ENCODE measurements around the gene CRLF2. TPM values are rescaled to one million over a fixed set of nuclear protein-coding genes. Genes with fewer than 3 reads are reported as not detected.

The CRLF2 gene
- total RNA-seq, 1 experiment from 2014 or later, result not detected

DNA sequence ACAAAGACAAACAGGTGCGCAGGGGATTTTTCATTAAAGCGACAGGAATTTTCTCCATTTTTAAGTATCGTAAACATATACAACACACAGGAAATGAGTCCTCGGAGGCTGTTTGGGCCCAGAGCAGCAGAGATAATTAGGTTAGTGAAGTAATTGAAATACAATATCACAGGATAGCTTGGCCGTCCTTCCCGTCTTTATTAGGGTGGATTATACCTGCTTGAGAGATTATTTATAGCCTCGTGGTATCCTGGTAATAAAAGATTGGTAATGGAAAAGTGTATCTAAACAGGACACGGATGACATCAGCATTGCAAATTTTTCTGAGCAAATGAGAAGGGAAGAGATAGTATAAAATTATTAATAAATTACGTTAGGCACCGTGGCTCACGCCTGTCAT, 68.2 kb downstream of the CRLF2 start:
- H3K27me3 ChIP-seq (ENCODE audit: control insufficient read depth, insufficient read depth, low read length), result no peaks in the 10 kb centered on the region
- no peak overlapping the region for H3K4me3 ChIP-seq (ENCODE audit: insufficient read depth, low read depth, low read length)
- no peaks in the 10 kb centered on the region for H3K36me3 ChIP-seq (replicated peaks; ENCODE audit: control insufficient read depth, insufficient read depth, low read length)
- no peak for DNase-seq

Other genes with a start within 250 kb of the CRLF2 start
- gene CSF2RA, start 56.2 kb upstream of the CRLF2 start, total RNA-seq (2014; rRNA removed; shearing (Covaris generic)), result 0.85 and 3.2 TPM in 2 replicates
- gene IL3RA, start 124.1 kb upstream of the CRLF2 start, total RNA-seq (2014; rRNA removed; shearing (Covaris generic)), result 0.07 TPM in 1 of 2 replicates, not detected in the other
- 496 and 508 TPM in 2 replicates for gene SLC25A6, start 179.5 kb upstream of the CRLF2 start, total RNA-seq (2014; rRNA removed; shearing (Covaris generic))
- 36.5 and 37.0 TPM in 2 replicates for gene ASMTL, start 240.3 kb upstream of the CRLF2 start, total RNA-seq (2014; rRNA removed; shearing (Covaris generic))